ENCODE measurements around the gene N4BP2L2. TPM values are rescaled to one million over a fixed set of nuclear protein-coding genes. Genes with fewer than 3 reads are reported as not detected.

The N4BP2L2 gene
- total RNA-seq, 1 donor from 2014 or later = 47.5 TPM

GRCh38 chr13:32472194-32472621 lies 66.4 kb downstream of the N4BP2L2 start:
- DNase-seq (ENCODE audit: low spot score) (no peak), ATAC-seq (no peak)

GRCh38 chr13:32471187-32471922 lies 67.2 kb downstream of the N4BP2L2 start:
- ATAC-seq (no peak), DNase-seq (ENCODE audit: low spot score) (no peak)

- DNase-seq (ENCODE audit: low spot score) = no peak
Measured at GRCh38 chr13:32468502-32469142, 70.0 kb downstream of the N4BP2L2 start.

GRCh38 chr13:32456591-32456990 lies 82.0 kb downstream of the N4BP2L2 start:
- ATAC-seq = no peak
- DNase-seq (ENCODE audit: low spot score) = no peak

More at GRCh38 chr13:32468502-32469142, 70.0 kb downstream of the N4BP2L2 start:
- peak; percentile 55 for ATAC-seq

- ATAC-seq = no peak
- no peak for DNase-seq (ENCODE audit: low spot score)
Measured at GRCh38 chr13:32455594-32455903, 83.0 kb downstream of the N4BP2L2 start.

- ATAC-seq = no peak
- DNase-seq (ENCODE audit: low spot score) = no peak
Measured at GRCh38 chr13:32454886-32455593, 83.6 kb downstream of the N4BP2L2 start.

- DNase-seq (ENCODE audit: low spot score) = no peak
- ATAC-seq = no peak
Measured at GRCh38 chr13:32453981-32454380, 84.6 kb downstream of the N4BP2L2 start.

GRCh38 chr13:32448972-32449371 lies 89.6 kb downstream of the N4BP2L2 start:
- ATAC-seq (no peak), DNase-seq (ENCODE audit: low spot score) (no peak)

- ATAC-seq (no peak), DNase-seq (ENCODE audit: low spot score) (no peak)
Measured at GRCh38 chr13:32447894-32448623, 90.5 kb downstream of the N4BP2L2 start.

- ATAC-seq = peak; percentile 35
- no peak for DNase-seq (ENCODE audit: low spot score)
Measured at GRCh38 chr13:32446773-32447465, 91.7 kb downstream of the N4BP2L2 start.

GRCh38 chr13:32446220-32446619 lies 92.4 kb downstream of the N4BP2L2 start:
- peak; percentile 84 for ATAC-seq
- DNase-seq (ENCODE audit: low spot score) = no peak

GRCh38 chr13:32445461-32445860 lies 93.1 kb downstream of the N4BP2L2 start:
- ATAC-seq (no peak), DNase-seq (ENCODE audit: low spot score) (no peak)

- DNase-seq (ENCODE audit: low spot score) = no peak
- ATAC-seq = peak; percentile 84
Measured at GRCh38 chr13:32443111-32443510, 95.5 kb downstream of the N4BP2L2 start.

GRCh38 chr13:32438871-32439270 lies 99.7 kb downstream of the N4BP2L2 start:
- no peak for ATAC-seq

GRCh38 chr13:32432856-32433255 lies 105.7 kb downstream of the N4BP2L2 start:
- no peak for DNase-seq (ENCODE audit: low spot score)
- ATAC-seq = no peak

More at GRCh38 chr13:32438871-32439270, 99.7 kb downstream of the N4BP2L2 start:
- DNase-seq (ENCODE audit: low spot score) = no peak

- no peak for ATAC-seq
- no peak for DNase-seq (ENCODE audit: low spot score)
Measured at GRCh38 chr13:32431361-32431760, 107.2 kb downstream of the N4BP2L2 start.

GRCh38 chr13:32430018-32430747 lies 108.4 kb downstream of the N4BP2L2 start:
- no peak for DNase-seq (ENCODE audit: low spot score)
- ATAC-seq = no peak

GRCh38 chr13:32429433-32429909 lies 109.1 kb downstream of the N4BP2L2 start:
- no peak for ATAC-seq
- DNase-seq (ENCODE audit: low spot score) = no peak

GRCh38 chr13:32428581-32429432 lies 109.8 kb downstream of the N4BP2L2 start:
- no peak for DNase-seq (ENCODE audit: low spot score)
- ATAC-seq = peak; percentile 30

Data from left lobe of liver (tissue), 2 donors.